KOPT-K1 (cell line): Measurements from ENCODE around the gene SPACA7.
"Not testable (repeated sequence)": the region's sequence is repeated elsewhere in the genome, so short reads cannot be mapped to it uniquely, and the experiment has no call there.

Experiments used
- H3K27ac ChIP-seq: fragments of 200-600 bp; sonication (generic); 2 replicates; pipeline ENCODE4 v1.5.1; 2016; ENCODE audit warnings: antibody characterized with exemption, mild to moderate bottlenecking, low read depth, low read length; ENCODE audit not compliant: poor library complexity, severe bottlenecking
- H3K36me3 ChIP-seq: fragments of 200-600 bp; sonication (generic); 2 replicates; pipeline ENCODE4 v1.5.1; 2017; ENCODE audit warnings: antibody characterized with exemption, mild to moderate bottlenecking, low read length, moderate library complexity; ENCODE audit not compliant: insufficient read depth
- H3K9me3 ChIP-seq: fragments of 200-600 bp; sonication (generic); 2 replicates; pipeline ENCODE4 v1.5.1; 2017; ENCODE audit warnings: antibody characterized with exemption, low read length, mild to moderate bottlenecking; ENCODE audit not compliant: insufficient read depth, poor library complexity, severe bottlenecking

Gene SPACA7

GRCh38 chr13:112431734-112432133, 55.6 kb downstream of the SPACA7 start:
- no peaks in the 10 kb centered on the region for H3K36me3 ChIP-seq
- no peak overlapping the region for H3K27ac ChIP-seq
- peaks cover 31% of the 10 kb centered on the region for H3K9me3 ChIP-seq

GRCh38 chr13:112432734-112433133, 56.6 kb downstream of the SPACA7 start:
- peaks cover 30% of the 10 kb centered on the region for H3K9me3 ChIP-seq
- not testable (repeated sequence) for H3K36me3 ChIP-seq, H3K27ac ChIP-seq

GRCh38 chr13:112433517-112433916, 57.4 kb downstream of the SPACA7 start:
- not testable (repeated sequence) for H3K36me3 ChIP-seq, H3K27ac ChIP-seq

DNA sequence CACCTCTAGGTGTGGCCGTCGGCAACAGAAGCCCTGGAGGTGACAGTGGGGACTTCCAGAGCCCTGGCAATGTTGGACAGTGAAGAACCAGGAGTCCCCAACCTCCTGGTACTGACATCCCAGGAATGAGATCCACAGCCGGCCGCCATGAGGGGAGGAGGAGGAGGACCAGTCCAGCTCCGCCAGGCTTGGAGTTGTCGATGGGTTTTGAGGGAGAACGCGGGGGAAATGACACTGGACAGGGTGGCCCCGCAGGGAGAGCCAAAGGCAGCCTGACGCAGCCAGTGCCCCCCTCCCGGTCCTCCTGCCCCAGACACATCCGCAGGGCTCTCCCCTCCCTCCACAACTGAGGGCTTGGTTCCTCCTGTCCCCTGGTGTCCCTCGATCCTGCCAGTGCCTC, 57.9 kb downstream of the SPACA7 start:
- peaks cover 29% of the 10 kb centered on the region for H3K9me3 ChIP-seq
- H3K27ac ChIP-seq: no peak overlapping the region
- H3K36me3 ChIP-seq: no peaks in the 10 kb centered on the region

More at GRCh38 chr13:112433517-112433916, 57.4 kb downstream of the SPACA7 start:
- peaks cover 29% of the 10 kb centered on the region for H3K9me3 ChIP-seq

GRCh38 chr13:112434937-112435523, 58.9 kb downstream of the SPACA7 start:
- H3K27ac ChIP-seq: no peak overlapping the region
- no peaks in the 10 kb centered on the region for H3K36me3 ChIP-seq
- H3K9me3 ChIP-seq: peaks cover 20% of the 10 kb centered on the region

DNA sequence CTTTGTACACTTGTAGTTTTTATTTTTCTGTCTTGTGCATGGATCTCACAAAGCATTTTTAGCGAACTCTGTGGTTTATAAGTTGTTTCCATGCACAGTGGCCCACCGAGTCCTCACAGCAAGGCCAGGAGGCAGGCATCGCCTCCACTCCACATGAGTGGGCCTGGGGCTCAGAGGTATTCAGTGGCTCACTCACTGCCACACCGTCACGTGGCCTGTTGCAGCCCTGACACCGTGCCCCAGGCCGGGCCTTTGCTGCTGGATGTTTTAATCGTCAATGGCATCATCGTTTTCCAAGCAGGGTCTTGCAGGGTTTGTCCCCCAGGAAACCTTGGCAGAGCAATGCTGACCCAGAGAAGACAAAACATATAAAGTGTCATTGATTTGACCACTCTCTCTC, 59.8 kb downstream of the SPACA7 start:
- peaks cover 13% of the 10 kb centered on the region for H3K9me3 ChIP-seq
- H3K36me3 ChIP-seq: no peaks in the 10 kb centered on the region
- no peak overlapping the region for H3K27ac ChIP-seq

GRCh38 chr13:112438094-112438493, 61.9 kb downstream of the SPACA7 start:
- Histone ChIP-seq H3K27ac (no peak overlapping the region), H3K36me3 (no peaks in the 10 kb centered on the region), H3K9me3 (peaks cover 13% of the 10 kb centered on the region)

DNA sequence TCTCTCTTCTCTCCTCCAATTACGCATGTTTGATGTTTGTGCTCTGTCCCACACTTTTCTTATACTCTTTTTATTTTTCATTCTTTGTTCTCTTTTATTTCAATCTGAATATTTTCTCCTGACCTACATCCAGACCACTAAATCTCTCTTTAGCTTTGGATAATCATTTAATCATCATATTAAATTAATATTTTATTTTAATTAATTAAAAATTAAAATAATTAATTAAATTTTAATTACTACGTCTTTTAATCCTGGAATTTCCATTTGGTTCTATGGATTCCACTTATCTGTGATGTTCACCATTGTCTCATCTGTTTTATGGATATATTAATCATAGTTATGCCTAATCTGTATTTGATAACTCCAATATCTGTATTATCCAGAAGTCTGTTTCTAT, 62.4 kb downstream of the SPACA7 start:
- Histone ChIP-seq H3K36me3 (no peaks in the 10 kb centered on the region), H3K27ac (no peak overlapping the region), H3K9me3 (peaks cover 13% of the 10 kb centered on the region)

DNA sequence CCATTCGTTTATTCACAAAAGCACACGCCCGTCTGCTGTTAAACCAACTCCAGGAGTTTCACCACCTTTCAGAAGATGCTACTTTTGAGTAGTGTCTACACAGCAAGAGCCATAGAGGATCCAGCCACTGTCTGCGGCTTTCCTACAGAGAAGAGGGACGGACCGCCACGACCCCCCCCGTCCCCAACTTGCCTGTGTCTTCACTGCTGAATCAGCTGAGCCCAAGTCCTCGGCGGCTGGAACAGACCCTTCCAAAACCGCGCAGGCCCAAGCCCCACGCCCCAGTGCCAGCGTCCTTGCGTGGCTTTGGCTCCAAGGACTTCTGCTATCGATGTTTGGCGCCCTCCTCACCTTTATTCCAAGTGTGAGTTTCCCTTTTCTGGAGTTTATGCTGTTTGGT, 65.1 kb downstream of the SPACA7 start:
- peaks cover 13% of the 10 kb centered on the region for H3K9me3 ChIP-seq
- no peak overlapping the region for H3K27ac ChIP-seq
- no peaks in the 10 kb centered on the region for H3K36me3 ChIP-seq

GRCh38 chr13:112441779-112442310, 65.7 kb downstream of the SPACA7 start:
- H3K9me3 ChIP-seq: peaks cover 13% of the 10 kb centered on the region
- H3K36me3 ChIP-seq: no peaks in the 10 kb centered on the region
- H3K27ac ChIP-seq: no peak overlapping the region

GRCh38 chr13:112442483-112443090, 66.4 kb downstream of the SPACA7 start:
- no peaks in the 10 kb centered on the region for H3K36me3 ChIP-seq
- peaks cover 13% of the 10 kb centered on the region for H3K9me3 ChIP-seq
- H3K27ac ChIP-seq: no peak overlapping the region

DNA sequence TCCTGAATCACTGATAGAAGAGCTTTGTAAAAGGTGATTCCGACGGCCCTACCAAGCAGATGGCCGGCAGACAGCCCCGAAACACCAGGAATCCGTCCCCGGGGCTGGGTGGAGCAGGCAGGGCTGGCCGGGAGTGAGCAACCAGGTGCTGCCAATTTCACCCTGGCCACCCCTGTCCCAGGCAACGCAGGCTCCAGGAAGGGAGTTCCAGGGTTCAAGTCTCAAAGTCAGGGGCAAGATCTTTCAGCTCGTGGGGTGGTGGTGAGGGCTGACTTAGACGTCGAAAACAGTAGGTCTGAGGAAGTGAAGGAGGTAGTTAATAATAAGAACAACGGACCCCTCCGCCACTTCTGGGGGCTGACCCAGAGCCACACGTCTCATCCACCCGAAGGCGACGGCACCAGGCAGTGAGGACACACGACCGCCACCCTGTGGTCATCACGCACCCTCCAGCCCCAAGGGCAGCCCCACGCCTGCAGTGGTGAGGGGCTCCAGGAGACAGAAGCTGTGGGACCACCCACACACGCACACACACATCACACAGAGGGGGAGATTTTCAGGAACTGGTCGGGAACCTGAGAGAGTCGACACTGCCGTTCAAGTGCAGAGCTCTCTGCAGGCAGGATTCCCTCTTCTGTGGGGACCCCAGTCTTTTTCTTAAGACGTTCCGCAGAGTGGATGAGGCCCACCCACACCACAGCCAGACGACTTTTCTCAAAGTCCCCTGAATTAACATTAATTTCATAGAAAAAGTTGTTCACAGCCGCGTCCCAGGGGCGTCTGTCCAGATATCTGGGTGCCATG, 67.2 kb downstream of the SPACA7 start:
- Histone ChIP-seq H3K9me3 (peaks cover 8% of the 10 kb centered on the region), H3K36me3 (no peaks in the 10 kb centered on the region)

GRCh38 chr13:112443995-112444311, 67.8 kb downstream of the SPACA7 start:
- no peak overlapping the region for H3K27ac ChIP-seq
- peaks cover 2% of the 10 kb centered on the region for H3K9me3 ChIP-seq

More for the DNA sequence above, 67.2 kb downstream of the SPACA7 start:
- H3K27ac ChIP-seq: no peak overlapping the region

DNA sequence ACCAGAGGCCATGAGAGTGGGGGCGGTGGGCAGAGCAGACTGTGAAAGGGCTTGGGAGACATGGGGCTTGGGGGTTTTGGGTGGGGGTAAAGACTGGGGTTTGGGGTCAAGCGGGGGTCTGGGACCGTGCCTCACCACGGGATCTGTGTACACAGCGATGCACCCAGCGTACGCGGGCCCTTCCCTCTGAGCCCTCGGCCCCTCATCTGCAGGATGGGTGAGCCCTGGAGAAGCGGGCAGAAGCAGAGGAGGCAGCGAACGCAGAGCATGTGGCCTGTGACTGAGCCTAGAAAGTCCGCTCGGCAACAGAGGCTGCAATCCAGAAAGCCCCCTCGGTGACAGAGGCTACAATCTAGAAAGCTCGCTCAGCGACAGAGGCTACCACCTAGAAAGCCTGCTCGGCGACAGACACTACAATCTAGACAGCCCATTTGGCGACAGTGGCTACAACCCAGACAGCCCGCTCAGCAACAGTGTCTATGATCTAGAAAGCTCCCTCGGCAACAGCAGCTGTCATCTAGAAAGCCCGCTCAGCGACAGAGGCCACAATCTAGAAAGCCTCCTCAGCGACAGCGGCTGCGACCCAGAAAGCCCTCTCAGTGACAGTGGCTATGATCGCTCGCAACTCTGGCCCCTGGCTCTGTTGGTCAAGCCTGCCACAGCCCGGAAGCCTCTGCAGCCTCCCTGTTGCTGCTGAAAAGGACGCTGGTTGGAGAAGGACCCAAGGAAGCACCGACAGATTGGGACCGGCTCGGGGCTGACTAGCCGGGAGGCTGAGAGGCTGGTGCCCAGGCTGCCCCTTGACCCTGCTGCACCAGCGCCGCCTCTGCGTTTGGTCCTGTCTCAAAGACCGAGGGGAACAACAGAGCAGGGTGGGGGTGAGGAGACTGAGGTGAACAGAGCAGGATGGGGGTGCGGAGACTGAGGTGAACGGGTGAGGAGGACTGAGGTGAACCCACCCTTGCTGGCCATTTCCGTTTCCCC, 68.6 kb downstream of the SPACA7 start:
- Histone ChIP-seq H3K9me3 (no peaks in the 10 kb centered on the region), H3K36me3 (no peaks in the 10 kb centered on the region), H3K27ac (no peak overlapping the region)

More at GRCh38 chr13:112443995-112444311, 67.8 kb downstream of the SPACA7 start:
- H3K36me3 ChIP-seq: no peaks in the 10 kb centered on the region
